GM19193 (cell line): ENCODE measurements around the gene PLEKHA8.
A peak's percentile ranks its signal among the peaks of the same experiment; 100 is the strongest.

Source experiments
- POLR2A ChIP-seq: IDR thresholded peaks from 4 replicates; pipeline ENCODE4 v1.6.1; 2011; ENCODE audit not compliant: insufficient read depth, insufficient read length; ENCODE audit errors: extremely low read depth

The PLEKHA8 gene

DNA sequence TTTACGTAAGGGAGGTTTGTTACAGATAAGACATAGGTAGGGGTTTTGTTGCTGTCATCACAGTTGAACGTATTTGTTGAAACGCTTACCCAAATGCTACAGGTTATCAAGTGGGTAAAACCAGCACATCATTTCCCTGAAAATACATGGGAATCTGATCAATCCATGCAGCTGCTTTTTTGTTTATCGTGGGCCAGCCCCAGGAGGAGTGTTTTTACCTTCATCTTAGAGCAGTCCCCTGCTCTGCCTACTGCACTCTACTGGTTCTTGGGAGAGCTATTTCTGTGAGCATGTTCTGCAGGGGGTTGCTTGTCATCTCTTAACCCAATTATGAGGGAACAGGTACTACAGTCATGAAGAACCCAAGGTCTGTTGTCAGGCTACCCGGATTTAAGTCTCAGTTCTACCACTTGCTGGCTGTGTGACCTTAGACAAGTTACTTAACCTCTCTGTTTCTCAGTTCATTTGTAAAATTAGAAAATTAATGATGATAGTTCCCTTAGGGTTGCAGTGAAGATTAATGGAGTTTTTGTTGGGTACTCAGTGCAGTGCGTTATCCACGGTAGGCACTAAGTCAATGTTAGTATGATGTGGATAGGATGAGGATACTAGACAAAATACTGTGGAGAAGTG lies 121.5 kb downstream of the PLEKHA8 start:
- no peak for TF ChIP-seq POLR2A

- no peak for TF ChIP-seq POLR2A
Measured at GRCh38 chr7:30150711-30151110, 122.5 kb downstream of the PLEKHA8 start.

- TF ChIP-seq POLR2A: no peak
Measured at GRCh38 chr7:30154111-30154587, 125.9 kb downstream of the PLEKHA8 start.

- no peak for TF ChIP-seq POLR2A
Measured at GRCh38 chr7:30155481-30155880, 127.3 kb downstream of the PLEKHA8 start.

GRCh38 chr7:30157204-30157603 lies 129.0 kb downstream of the PLEKHA8 start:
- no peak for TF ChIP-seq POLR2A

GRCh38 chr7:30159163-30159562 lies 131.0 kb downstream of the PLEKHA8 start:
- TF ChIP-seq POLR2A: no peak

DNA sequence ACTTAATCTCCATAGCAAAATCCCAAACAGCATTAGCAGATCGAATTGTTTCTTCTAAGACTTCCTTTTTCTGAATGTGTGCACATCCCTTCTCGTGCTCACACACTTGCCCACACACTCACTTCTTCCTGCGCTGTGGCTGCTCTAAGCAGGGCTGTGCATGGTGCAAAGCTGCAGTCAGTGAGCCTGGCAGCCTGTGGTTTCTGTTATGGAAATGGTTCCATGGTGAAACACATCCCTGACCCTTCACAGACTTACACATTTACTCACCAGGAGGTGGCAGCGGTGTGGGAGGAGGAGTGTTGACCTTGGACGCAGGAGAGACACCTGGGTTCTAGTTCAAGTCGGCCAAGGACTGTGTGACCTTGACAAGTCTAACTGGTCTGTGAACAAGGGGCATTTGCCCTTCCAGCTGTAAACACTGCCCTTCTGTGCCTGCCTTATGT lies 131.5 kb downstream of the PLEKHA8 start:
- no peak for TF ChIP-seq POLR2A

- no peak for TF ChIP-seq POLR2A
Measured at GRCh38 chr7:30160329-30160728, 132.1 kb downstream of the PLEKHA8 start.

GRCh38 chr7:30162133-30162532 lies 133.9 kb downstream of the PLEKHA8 start:
- no peak for TF ChIP-seq POLR2A

GRCh38 chr7:30162622-30163124 lies 134.5 kb downstream of the PLEKHA8 start:
- TF ChIP-seq POLR2A: no peak

DNA sequence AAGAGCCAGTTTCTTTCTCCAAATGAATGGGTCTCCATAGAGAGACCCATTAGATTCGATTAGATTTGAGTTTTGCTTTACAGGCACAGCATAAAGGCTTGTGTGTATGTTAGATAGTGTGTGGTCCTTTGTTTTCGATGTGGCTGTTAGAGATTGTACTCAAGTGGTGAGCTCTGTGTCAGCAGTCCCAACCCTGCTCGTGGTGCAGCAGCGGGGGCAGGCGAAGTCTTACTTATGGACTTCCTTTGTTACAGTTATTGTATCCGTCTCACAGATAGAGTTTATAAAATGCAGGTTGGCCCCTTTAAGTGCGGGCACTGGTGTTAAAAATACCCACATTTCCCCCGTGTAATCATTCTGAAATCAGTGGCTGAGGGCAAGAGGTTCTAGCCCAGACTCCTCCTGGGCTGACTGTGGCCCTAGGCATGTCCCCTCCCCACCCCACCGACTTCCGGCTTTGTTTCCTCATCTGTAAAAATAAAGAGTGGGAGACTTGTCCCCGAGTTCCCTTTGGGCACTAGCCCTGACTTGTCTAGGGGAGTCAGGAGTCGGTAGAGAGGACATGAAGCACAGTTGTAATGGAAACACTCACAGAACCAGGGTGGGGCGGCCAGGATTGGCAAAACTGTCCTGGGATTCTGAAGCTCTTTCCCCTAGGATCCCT lies 135.2 kb downstream of the PLEKHA8 start:
- peak; percentile 41 for TF ChIP-seq POLR2A

GRCh38 chr7:30164567-30164966 lies 136.4 kb downstream of the PLEKHA8 start:
- no peak for TF ChIP-seq POLR2A

DNA sequence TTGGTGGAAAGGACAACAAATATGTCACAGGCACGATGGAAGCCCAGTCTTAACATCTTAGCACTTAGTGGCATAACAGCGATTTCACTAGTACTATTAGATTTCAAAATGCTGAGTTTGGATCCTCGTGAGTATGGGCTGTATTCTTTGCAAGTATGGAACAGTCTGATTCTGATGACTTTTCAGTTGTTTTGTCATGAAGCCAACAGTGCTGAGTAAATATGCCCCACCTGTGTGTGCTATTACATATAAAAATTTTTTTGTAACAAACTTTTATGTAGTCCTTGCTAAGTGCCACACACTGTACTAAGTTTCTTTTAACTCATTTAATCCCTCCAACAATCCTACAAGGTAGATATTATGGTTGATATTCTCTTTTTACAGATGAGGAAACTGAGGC lies 137.4 kb downstream of the PLEKHA8 start:
- TF ChIP-seq POLR2A: no peak

GRCh38 chr7:30166155-30166840 lies 138.1 kb downstream of the PLEKHA8 start:
- no peak for TF ChIP-seq POLR2A

DNA sequence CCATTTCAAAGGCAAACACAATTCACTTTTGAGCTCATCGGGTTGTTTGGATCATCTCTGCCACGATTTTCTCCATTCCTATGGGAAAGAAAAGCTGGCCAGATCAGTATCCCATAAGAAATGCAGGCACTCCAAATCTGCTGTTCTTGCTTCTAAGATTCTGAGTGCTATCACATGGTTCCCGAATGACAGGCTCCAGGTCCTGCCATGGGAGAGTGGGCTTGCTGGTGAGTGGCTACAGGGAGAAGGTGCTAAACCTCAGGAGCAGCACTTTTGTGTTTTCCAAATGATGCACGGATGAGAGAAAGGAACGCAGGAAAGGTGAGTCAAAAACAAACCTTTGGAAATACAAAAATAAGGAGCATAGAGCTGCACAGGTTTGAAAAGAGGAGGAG lies 138.6 kb downstream of the PLEKHA8 start:
- no peak for TF ChIP-seq POLR2A
